ENCODE results near the gene RBP7. TPM values are rescaled to one million over a fixed set of nuclear protein-coding genes. Genes with fewer than 3 reads are reported as not detected.
"Not testable (repeated sequence)": the region's sequence is repeated elsewhere in the genome, so short reads cannot be mapped to it uniquely, and the experiment has no call there.

Gene RBP7
- polyA plus RNA-seq, 4 donors: 17.0 to 40.0 (median 21.4) TPM

GRCh38 chr1:10028956-10029500, 32.0 kb downstream of the RBP7 start:
- DNase-seq (ENCODE audit: low read depth in 4 of 4, low spot score in 3 of 4): not testable (repeated sequence)

- no peak for DNase-seq (ENCODE audit: low read depth in 4 of 4, low spot score in 3 of 4)
Observed at GRCh38 chr1:10031461-10031860, 34.4 kb downstream of the RBP7 start.

GRCh38 chr1:10032590-10033358, 35.7 kb downstream of the RBP7 start, which contains the start of gene UBE4B:
Gene UBE4B, plus strand, starts transcription at chr1:10032958. Its CDS starts 713 bp downstream, at chr1:10033671.
- peak; percentile 95 to 97 (median 96) for DNase-seq (ENCODE audit: low read depth in 4 of 4, low spot score in 3 of 4)

- DNase-seq (ENCODE audit: low read depth in 4 of 4, low spot score in 3 of 4): no peak
Observed at GRCh38 chr1:10033359-10033845, 36.4 kb downstream of the RBP7 start.

GRCh38 chr1:10042746-10043145, 45.7 kb downstream of the RBP7 start:
- DNase-seq (ENCODE audit: low read depth in 4 of 4, low spot score in 3 of 4): no peak

GRCh38 chr1:10045480-10046355, 48.7 kb downstream of the RBP7 start:
- no peak for DNase-seq (ENCODE audit: low read depth in 4 of 4, low spot score in 3 of 4)

- DNase-seq (ENCODE audit: low read depth in 4 of 4, low spot score in 3 of 4): no peak
Observed at GRCh38 chr1:10046356-10047085, 49.5 kb downstream of the RBP7 start.

GRCh38 chr1:10048601-10049000, 51.6 kb downstream of the RBP7 start:
- no peak for DNase-seq (ENCODE audit: low read depth in 4 of 4, low spot score in 3 of 4)

- no peak for DNase-seq (ENCODE audit: low read depth in 4 of 4, low spot score in 3 of 4)
Observed at GRCh38 chr1:10050611-10051010, 53.6 kb downstream of the RBP7 start.

GRCh38 chr1:10051656-10052055, 54.6 kb downstream of the RBP7 start:
- no peak for DNase-seq (ENCODE audit: low read depth in 4 of 4, low spot score in 3 of 4)

GRCh38 chr1:10052347-10052746, 55.3 kb downstream of the RBP7 start:
- DNase-seq (ENCODE audit: low read depth in 4 of 4, low spot score in 3 of 4): no peak

- no peak for DNase-seq (ENCODE audit: low read depth in 4 of 4, low spot score in 3 of 4)
Observed at GRCh38 chr1:10054465-10054864, 57.4 kb downstream of the RBP7 start.

- no peak for DNase-seq (ENCODE audit: low read depth in 4 of 4, low spot score in 3 of 4)
Observed at GRCh38 chr1:10056599-10056987, 59.6 kb downstream of the RBP7 start.

- no peak for DNase-seq (ENCODE audit: low read depth in 4 of 4, low spot score in 3 of 4)
Observed at GRCh38 chr1:10057343-10057742, 60.3 kb downstream of the RBP7 start.

GRCh38 chr1:10057796-10058195, 60.8 kb downstream of the RBP7 start:
- no peak for DNase-seq (ENCODE audit: low read depth in 4 of 4, low spot score in 3 of 4)

- DNase-seq (ENCODE audit: low read depth in 4 of 4, low spot score in 3 of 4): no peak
Observed at GRCh38 chr1:10059342-10059718, 62.3 kb downstream of the RBP7 start.

- no peak for DNase-seq (ENCODE audit: low read depth in 4 of 4, low spot score in 3 of 4)
Observed at GRCh38 chr1:10060311-10061100, 63.5 kb downstream of the RBP7 start.

- no peak for DNase-seq (ENCODE audit: low read depth in 4 of 4, low spot score in 3 of 4)
Observed at GRCh38 chr1:10061276-10061675, 64.2 kb downstream of the RBP7 start.

- DNase-seq (ENCODE audit: low read depth in 4 of 4, low spot score in 3 of 4): no peak
Observed at GRCh38 chr1:10063878-10064277, 66.8 kb downstream of the RBP7 start.

Measured in left renal pelvis (tissue), 4 donors.